HG03280 (cell line): ENCODE results near the gene GTF3C4.

Source experiments
- ATAC-seq: cut with Tn5 transposase; IDR thresholded peaks from one replicate; pipeline ENCODE4 v1.9.1; 2021; ENCODE audit warnings: mild to moderate bottlenecking, moderate library complexity; ENCODE audit not compliant: unreplicated experiment

GTF3C4 gene, protein sequence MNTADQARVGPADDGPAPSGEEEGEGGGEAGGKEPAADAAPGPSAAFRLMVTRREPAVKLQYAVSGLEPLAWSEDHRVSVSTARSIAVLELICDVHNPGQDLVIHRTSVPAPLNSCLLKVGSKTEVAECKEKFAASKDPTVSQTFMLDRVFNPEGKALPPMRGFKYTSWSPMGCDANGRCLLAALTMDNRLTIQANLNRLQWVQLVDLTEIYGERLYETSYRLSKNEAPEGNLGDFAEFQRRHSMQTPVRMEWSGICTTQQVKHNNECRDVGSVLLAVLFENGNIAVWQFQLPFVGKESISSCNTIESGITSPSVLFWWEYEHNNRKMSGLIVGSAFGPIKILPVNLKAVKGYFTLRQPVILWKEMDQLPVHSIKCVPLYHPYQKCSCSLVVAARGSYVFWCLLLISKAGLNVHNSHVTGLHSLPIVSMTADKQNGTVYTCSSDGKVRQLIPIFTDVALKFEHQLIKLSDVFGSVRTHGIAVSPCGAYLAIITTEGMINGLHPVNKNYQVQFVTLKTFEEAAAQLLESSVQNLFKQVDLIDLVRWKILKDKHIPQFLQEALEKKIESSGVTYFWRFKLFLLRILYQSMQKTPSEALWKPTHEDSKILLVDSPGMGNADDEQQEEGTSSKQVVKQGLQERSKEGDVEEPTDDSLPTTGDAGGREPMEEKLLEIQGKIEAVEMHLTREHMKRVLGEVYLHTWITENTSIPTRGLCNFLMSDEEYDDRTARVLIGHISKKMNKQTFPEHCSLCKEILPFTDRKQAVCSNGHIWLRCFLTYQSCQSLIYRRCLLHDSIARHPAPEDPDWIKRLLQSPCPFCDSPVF

DNA sequence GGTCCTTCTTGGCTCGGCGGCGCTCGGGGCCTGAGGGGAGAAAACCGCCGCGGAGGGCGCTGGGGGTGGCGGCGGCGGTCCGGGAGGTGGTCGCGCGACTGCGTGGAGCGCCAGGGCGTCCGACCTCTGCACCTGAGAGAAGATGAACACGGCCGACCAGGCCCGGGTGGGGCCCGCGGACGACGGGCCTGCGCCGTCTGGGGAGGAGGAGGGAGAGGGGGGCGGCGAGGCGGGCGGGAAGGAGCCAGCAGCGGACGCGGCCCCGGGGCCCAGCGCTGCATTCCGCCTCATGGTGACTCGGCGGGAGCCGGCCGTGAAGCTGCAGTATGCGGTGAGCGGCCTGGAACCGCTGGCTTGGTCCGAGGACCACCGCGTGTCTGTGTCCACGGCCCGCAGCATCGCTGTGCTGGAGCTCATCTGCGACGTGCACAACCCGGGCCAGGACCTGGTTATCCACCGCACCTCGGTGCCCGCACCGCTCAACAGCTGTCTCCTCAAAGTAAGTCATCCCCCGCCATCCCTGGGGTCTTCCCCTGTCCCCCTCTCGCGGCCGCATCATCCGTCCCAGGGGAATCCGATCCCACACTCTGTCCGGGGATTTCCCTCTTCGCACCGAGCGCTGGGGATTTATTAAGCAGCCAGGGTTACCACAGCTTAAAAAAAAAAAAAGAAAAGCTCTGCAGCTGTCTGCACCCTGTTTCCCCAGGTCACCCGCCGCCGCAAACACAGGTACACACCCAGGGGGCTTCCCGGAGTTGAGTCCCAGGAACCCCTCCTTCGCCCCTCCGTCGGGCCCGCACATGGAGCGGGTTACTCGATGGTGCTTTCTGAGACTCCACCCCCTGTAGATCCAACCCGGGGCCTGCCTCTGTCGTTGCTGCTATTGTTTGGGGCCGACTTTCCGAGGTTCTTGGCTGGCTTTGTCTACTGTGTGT lies at the start of gene GTF3C4:
TSS of gene GTF3C4 (plus strand) at position 8 of the 935 bp plus-strand sequence. CDS start at position 143, 135 bp downstream.
- ATAC-seq = peak; percentile 26

DNA sequence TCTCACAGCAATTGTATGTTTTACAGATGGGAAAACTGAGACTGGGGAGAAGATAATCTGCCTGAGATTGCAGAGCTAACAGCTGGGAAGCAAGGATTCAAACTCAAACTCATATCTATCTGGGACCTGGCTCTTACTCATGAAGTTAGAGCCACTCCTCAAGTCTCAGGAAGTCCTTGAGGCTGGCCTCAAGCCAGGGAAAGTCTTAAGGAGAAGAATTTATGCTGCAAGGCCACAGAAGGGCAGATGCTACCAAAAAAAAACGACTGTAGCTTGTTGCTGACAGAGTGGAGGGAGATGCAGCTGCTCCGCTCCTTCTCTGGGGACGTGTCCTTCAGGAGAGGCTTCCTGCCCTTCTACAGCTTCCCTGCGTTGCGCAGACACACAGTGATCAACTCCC lies 48.1 kb upstream of the GTF3C4 start:
- ATAC-seq = no peak

GRCh38 chr9:132626285-132626684 lies 44.0 kb upstream of the GTF3C4 start:
- no peak for ATAC-seq

DNA sequence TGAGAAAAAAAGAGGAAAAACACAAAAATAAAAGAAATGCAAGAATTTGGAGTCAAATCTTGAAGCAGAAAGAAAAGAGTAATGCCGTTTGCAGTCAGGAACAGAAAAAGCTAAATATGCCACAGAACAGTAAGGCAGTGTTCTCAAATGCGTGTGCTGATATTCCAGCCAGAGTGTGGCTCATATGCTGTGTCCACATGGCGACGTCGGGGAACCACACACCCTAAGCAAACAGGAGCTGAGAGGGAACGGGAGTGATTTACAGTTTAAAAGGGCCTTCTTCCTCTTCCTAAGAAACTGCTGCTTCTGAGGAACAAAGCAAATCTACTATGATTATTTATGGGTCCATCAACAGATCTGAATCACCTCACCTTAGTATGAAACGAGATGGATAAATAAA lies 43.2 kb upstream of the GTF3C4 start:
- no peak for ATAC-seq

DNA sequence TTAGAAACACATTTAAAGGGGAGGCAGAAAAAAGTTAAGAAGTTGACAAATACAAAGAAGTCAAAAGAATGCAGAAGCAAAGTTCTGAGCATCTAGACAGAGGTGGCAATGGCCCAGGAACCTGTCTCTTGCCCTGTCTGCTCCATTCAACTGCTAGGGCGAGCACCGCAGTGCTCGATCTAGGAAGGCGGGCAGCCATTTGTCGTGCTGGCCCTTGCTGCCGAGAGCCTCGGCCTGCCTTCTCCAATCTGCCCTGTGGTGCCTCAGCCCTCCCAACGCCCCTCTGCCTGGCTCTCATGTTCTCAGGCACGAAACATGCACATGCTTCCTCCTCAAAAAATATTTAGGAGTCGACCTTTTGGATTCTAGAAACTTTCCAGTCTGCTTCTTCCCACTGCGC lies 42.7 kb upstream of the GTF3C4 start:
- no peak for ATAC-seq

- ATAC-seq = no peak
These were observed 41.5 kb upstream of the GTF3C4 start for GRCh38 chr9:132628746-132629145.

- no peak for ATAC-seq
These were observed 40.1 kb upstream of the GTF3C4 start for GRCh38 chr9:132630116-132630515.

- no peak for ATAC-seq
These were observed 39.5 kb upstream of the GTF3C4 start for GRCh38 chr9:132630811-132631210.

DNA sequence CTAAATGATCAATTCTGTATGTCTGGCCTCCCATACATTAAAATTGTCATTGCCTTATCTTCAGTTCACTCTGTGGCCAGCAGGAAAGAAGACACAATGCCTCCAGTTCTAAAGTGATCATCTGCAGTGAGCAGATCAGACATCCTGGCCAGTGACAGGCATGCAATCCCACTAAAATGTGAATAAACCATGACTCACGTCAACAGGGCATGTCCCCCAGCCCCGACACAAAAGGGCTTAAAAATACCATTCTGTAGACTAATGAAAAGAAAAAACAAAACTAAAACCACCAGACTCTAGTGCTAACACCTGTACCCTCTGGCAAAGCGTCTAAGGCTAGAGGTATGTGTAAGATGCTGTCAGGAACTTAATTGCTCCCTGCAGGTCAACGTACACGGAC lies 39.0 kb upstream of the GTF3C4 start:
- no peak for ATAC-seq

- no peak for ATAC-seq
These were observed 38.6 kb upstream of the GTF3C4 start for GRCh38 chr9:132631685-132632084.

- no peak for ATAC-seq
These were observed 37.7 kb upstream of the GTF3C4 start for GRCh38 chr9:132632413-132633129.

DNA sequence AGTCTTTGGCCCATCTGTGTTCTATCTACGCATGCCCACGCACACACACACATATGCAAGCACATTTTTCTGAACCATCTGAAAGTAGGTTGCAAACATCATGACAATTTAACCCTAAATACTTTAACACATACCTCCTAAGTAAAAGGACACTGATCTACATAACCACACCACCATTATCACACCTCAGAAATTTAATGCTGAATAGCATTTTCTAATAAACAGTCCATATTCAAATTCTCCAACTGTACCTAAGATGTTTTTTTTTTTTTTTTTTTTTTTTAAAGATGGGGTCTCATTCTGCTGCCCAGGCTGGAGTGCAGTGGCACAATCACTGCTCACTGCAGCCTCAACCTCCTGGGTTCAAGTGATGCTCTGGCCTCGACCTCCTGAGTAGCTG lies 35.9 kb upstream of the GTF3C4 start:
- no peak for ATAC-seq

DNA sequence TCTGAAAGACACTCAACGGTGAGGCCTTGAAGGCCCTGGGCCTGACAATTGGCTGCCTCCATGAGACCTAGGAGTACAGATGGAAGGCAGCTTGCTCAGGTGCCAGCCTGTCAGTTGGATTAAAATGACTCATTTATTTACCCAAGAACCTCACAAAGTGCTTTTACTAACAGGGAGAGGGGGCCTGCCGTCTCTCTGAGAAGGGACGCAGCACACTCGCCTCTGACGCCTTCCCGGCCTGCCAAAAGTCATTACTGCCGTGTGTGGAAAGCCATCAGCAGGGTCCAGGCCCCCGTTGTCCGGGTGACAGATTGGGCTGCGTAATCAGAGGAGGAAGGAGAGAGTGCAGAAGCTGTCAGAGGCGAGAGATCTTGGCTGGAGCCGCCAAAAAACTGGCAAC lies 32.9 kb upstream of the GTF3C4 start:
- no peak for ATAC-seq

GRCh38 chr9:132637801-132638200 lies 32.5 kb upstream of the GTF3C4 start:
- ATAC-seq = no peak

DNA sequence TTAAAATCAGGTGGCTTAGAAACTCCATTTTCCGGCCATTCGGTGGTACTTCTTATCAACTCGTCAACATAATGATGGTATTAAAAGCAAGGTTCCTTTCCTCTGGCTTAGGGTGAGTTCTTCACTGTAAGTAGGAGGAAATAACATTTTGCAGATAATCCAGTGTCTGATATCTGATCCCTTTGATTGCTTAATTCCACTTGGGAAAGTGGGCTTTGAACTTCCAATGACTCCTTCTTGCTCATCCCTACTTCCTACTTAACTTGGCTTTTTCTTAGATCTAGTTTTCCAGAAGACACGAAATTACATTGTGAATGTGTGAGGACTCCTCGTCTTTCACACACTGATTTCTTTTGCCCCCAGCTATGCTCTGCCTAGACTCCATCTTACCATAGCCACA lies 32.0 kb upstream of the GTF3C4 start:
- no peak for ATAC-seq

- no peak for ATAC-seq
These were observed 30.9 kb upstream of the GTF3C4 start for GRCh38 chr9:132639322-132639721.

DNA sequence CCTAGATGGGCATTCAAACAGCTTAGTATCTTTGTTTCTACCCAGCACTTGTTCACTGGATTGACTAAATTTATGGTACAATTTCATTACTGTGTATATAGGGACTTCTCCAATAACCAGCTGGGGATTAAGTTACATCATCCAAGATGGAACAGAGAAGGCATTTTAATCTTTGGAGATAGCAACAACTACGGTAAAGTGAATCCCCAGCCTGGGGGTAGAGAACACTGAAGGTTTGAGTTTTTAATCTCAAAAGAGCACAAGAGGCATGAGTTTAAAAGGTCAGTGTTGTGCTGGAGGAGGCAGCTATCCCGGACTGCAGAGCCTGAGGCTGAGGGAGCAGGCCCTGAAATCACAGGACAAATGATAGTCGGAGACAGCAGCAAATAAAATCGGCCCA lies 29.0 kb upstream of the GTF3C4 start:
- ATAC-seq = no peak

DNA sequence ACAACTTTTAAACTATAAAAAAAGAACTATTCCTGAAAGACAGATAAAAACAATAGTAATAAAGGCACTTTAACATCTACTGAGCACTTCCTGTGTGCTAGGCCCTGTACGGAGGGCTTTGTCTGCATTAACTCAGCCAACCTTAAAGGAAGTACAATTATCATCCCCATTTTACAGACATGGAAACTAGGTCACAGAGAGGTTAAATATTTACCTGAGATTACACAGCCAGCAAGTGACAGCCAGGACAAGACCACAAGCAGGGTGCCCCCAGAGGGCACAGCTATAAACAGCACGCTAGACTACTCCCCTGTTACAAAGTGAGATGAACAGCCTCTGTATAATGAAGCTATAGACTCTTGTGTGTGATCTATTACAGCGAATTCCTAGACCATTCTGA lies 26.0 kb upstream of the GTF3C4 start:
- no peak for ATAC-seq

DNA sequence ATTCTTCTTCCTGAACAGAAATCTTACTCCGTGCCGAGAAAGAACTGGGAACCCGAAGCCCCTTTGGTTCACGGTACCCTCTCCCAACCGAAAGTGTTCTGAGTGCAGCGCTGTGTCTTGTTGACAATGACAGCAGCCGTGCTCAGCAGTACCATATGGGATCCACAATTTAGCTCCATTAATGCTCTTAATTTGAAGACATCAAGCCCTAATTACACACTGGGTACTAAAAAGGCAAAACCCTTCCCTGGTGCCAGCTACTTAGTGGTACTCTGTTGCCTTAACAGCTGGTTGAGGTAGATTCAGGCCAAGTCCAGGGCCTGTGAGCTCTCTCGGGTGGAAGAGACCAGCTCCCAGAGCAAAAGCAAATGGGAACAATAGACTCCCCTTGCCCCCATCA lies 25.0 kb upstream of the GTF3C4 start:
- ATAC-seq = no peak

- ATAC-seq = no peak
These were observed 24.6 kb upstream of the GTF3C4 start for GRCh38 chr9:132645711-132646110.
